Stimulated activated CD4-positive, alpha-beta T cell treated with anti-CD3 and anti-CD28 coated beads, Interleukin-12 subunit alpha, Interleukin-12 subunit beta, amount 100 ng/mL, for 4 hours (primary cell): ENCODE data around the gene LRBA.
"Not testable (repeated sequence)": the region's sequence is repeated elsewhere in the genome, so short reads cannot be mapped to it uniquely, and the experiment has no call there.

Experiments used
- DNase-seq: peaks from one replicate; pipeline ENCODE4 v3.0.0-alpha.2; 2020

The LRBA gene

DNA sequence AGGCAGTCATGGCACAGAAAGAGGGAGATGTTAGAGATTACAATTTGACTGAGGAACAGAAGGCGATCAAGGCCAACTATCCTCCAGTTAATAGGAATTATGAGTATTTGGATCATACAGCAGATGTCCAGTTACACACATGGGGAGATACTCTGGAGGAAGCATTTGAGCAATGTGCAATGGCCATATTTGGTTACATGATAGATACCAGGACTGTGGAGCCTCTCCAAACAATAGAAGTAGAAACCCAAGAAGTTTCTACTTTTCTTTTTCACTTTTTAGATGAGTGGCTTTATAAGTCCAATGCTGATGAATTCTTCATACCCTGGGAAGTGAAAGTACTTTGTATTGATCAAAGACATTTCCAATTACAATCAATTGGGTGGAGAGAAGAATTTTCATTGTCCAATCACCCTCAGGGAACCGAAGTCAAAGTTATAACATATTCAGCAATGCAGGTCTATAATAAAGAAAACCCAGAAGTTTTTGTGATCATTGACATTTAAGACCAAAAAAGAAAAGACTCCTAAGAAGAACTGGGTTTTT lies 294.0 kb downstream of the LRBA start:
- no peak for DNase-seq

DNA sequence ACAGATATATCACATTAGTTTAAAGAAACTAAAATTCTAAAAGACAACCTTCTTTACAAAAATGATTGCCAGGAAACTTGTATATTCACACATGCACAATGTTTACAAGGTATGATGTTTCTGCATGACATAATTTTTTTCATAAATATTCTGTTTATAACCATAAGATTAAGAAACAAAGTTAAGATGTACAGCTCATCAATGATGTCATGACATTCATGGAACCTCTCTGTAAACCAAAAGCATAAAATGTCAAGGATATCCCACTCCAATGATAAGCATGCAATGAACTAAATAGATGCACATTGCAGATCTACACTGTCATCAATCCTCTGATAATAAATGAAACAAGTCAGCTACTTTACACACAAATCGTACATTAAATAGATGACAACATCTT lies 297.1 kb downstream of the LRBA start:
- DNase-seq = no peak

DNA sequence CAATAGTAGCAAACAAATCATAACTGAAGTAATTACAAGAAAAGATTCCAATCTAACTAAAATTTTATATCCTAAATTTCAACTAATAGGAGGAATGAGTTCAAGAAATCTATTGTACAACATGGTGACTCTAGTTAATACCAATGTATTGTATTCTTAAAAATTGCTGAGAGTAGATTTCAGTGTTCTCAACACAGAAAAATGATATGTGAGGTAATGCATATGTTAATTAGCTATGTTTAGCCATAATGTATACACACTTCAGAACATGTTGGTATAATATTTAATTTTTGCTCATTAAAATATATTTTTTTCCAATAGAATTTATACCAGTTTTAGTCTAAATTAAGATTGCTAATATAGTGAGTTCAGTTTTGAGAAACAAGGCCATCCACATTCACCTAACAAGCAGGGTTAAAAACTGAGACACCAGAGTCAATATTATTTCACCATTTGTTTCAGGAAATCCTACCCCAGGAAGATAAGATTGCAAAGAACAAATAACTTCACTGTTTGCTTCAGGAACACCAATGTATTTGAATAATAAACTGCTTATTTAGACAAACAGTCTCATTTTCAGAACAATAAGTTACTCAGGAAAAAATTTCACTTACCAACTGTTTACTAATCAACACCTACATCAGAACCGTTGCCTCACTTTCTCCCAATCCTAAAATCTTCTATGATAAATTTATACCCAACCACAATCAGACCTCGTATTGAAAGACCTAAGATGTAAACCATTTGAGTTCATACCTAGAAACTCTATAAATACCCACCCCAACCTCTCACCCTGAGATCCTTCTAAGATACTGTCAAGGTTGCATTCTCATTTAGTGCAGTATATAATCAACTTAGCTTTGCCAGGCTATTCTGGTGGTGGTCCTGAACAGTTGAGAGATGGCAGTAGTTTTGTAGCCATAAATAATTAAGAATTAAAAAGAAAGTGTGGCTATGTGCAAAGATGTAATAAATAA lies 300.3 kb downstream of the LRBA start:
- DNase-seq = no peak

DNA sequence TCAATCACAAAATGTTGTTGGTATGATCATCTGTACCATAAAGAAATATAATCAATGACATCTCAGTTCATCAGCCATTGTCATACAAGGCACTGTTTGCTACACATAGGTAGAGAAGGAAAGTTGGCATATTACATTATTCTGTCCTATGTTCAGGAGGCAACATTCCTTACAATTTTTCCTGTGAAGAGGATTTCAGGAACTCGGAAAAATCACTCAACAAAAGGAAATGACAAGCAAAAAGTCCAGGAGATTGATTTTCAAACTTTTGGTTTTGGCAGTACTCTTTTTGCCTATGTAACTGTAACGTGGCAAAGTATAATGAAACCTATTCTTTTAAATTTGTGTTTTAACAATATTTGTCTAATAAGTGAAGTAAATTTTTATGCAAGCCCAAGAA lies 301.8 kb downstream of the LRBA start:
- no peak for DNase-seq

DNA sequence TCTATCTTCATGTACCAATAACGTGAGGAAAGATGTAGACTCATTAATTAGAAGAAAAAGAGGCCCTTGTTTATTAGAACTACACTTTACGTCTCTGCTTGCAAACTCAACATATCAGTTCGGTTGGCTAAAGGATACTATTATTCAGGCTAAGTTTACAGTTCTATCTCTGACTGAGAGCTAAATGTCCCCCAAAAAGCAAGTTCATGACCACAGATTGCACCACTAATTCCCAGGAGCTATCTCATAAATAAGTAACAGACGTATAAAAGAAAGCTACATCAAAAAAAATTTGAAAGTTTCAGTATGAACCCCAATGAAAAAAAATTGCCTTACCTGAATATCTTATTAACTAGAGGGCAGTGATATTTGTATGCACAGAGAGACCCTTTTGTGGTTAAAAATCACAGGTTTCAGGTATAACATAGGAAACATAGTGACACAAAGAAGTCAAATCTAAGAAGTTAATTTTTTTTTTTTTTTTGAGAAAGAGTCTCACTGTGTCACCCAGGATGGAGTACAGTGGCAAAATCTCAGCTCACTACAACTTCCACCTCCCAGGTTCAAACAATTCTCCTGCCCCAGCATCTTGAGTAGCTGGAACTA lies 304.2 kb downstream of the LRBA start:
- no peak for DNase-seq

DNA sequence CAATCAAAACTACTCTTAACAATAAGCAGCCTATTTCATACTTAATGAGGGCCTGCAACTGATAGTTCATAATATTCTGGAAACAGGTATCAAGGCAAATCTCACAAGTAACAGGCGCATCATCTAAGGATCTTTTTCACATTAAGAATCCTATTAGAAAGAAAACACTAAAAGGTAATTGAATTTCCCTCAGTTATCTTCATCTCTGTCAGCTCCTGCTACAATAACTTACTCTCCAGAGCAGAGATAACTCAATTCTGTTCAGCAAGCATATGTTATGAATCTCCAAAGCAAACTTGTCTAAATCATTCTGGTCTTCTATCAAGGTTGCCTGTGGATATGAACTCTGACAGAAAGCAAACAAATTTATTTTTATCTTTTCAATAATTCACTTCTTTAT lies 307.1 kb downstream of the LRBA start:
- DNase-seq = no peak

DNA sequence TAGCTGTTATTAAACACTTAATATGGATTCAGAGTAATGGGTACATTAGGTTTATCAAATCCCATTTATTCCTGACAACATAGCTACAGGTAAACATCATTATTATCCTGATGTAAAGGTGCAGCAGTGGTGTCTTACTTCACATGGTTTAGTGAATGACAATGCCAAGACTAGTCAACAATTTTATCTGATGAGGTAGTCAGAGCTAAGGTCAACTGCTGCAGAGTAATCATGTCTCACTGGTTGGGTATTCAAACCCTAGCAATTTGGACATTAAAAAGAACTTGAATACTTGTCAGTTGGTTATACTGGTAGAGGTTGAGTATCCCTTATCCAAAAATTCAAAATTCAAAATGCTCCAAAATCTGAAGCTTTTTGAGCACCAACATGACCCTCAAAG lies 315.5 kb downstream of the LRBA start:
- DNase-seq = no peak

DNA sequence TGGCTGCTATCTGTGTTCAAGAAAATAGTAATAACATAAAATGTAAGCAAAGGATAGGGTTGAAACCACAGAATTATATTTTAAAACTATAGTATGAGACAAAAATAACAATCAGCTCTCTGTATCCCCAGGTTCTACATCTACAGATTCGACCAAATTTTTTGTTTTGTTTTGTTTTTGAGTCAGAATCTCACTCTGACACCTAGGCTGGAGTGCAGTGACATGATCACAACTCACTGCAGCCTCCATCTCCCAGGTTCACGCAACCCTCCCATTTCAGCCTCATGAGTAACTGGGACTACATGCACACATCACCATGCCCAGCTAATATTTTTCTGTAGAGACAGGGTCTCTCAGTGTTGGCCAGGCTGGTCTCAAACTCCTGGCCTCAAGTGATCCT lies 319.9 kb downstream of the LRBA start:
- no peak for DNase-seq

DNA sequence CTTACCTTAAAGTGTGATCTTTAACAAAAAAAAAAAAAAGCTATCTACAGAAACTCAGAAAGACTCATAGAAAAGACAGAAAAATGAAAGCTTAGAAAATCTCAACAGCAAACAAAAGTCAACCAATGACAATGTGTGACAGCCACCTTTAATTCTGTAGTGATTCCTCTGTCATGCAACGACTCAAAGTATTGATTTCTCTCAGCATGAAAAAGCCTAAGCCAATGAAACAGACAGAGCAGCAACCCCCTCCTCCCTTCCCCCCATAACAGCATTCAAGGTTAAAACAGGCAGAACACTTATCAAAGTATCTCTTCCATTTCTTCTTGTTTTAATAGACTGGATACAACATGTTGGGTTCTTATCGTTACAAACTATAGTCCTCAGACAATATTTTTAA lies 320.6 kb downstream of the LRBA start:
- DNase-seq = no peak

DNA sequence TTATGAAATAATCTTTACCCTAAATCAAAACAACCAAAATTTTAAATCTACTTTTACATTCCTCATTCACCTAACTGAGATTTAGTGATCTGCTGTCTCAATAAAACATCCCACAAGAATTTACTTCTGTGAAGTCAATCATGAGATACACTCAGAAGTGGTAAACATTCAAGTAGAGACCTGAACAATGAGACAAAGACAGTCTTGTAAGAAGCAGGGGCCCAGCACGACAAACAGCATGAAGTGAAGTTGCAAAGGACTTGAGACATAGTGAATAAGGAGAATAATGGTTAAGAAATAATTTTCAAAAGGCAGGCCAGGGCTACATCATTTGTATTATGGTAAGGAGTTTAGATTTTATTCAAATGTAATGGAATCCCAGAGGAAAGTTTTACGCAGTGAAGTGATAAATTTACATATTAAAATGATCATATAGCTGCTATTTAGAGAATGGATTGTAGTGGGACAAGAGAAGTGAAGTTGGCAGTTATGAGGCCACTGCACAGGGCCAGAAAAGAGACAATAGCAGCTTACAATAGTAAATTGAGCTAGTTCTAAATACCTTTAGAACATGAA lies 331.2 kb downstream of the LRBA start:
- no peak for DNase-seq

DNA sequence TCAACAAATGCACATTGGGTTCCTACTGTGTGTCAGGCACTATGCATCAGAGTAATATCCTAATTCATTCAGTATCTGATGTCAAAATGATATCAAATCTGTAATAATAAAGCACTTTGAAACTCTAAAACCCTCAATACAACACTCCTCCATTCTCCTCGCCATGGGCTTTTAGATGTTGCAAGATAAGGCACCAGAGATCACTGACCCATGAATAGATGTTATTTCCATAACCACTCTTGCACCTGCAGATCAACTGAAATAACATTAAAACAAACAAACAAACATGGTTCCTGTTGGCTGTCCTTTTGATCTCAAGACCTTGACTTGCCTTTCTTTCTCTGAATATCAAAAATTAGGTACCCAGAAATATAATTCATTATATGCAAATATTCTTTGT lies 333.0 kb downstream of the LRBA start:
- DNase-seq = no peak

DNA sequence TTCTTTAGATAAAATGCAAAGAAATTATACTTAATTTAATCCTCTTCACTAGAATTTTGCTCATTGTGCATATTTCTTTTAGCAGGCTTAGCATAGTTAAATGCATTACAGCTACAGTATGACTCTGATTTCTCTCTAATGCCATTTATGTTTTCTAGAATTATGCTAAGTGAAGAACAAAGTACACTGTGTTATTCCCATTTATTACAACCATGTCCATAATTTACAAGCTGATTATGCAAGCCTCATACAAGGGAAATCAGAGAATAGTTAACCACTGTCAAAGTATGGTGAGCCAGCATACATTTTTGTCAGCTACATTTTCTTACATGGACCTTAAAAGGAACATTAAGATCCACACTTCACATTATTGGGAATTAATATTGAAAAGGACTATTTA lies 334.0 kb downstream of the LRBA start:
- no peak for DNase-seq

DNA sequence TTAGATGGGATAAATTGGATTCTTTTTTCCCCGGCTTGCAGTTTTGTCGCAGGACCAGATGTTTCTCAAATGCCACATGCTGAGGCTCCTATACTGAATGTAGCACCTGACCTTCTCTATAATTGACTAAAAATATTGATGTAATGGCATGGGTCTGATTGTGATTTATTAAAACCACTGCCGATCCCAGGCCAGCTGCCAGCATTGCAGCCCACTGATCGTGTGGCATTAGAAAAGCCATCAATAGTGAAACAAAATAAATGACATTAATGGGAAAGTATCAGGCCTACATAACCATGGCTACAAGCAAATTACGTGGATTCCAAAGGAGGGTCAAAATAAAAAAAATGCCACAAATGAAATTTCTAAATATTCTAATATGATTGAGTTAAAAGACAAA lies 334.4 kb downstream of the LRBA start:
- no peak for DNase-seq

DNA sequence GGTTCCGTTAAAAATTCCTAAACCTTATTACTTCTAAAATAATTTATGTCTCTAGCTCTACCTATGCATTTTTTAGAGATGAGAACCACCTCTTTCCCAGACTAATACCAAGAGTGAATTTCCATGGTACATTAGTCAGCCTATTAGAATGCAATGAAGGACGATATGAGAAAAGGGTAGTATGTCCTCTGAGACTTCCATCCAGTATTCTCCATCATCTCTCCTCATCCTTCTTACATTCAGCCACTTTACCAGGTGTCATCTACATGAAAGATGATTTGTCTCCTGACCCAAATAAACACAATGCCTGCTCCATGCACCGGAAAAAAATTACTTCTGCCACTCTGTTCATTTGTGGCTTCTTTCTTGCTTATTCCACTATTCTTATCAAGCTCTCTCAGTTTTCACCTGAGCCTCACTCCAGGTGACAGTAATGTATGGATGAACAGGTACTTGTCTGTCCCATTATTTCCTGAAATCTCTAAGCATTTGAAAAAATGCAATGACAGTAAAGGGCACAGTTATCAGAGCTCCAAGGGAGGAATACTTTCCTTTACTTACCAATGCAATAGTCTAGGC lies 335.2 kb downstream of the LRBA start:
- DNase-seq = no peak

DNA sequence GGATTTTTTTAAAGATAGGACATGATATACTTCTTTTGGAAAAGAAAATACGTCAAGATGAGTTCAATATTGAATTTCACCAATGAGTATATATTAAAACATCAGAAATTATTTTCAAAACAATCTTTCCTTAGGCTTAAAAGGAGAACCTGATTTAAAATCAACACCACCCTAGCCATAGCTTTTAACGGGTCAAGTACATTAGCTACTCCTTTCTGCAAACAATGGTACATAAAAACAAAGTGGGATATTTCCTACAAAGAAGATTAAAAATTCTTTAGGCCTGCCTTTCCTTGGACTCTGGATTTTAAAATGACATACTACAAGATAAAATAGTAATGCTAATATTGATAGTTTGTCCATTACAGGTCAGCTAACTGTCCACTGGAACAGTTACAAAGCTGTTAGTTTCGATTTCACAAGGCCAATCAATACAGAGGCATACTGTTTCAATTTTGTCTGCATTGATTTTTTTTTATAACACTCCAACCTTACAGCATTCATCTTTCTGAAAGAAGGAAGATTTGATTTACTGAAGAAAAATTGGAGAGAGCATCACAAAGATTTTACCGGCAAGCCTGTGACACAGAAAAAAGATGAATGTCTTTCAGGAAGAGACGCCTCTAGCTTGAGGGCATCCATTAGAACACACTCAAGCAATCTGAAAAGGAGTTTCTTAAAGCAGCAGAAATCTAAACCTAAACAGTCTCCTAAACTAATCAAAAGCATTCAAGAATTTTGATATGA lies 335.9 kb downstream of the LRBA start:
- no peak for DNase-seq

DNA sequence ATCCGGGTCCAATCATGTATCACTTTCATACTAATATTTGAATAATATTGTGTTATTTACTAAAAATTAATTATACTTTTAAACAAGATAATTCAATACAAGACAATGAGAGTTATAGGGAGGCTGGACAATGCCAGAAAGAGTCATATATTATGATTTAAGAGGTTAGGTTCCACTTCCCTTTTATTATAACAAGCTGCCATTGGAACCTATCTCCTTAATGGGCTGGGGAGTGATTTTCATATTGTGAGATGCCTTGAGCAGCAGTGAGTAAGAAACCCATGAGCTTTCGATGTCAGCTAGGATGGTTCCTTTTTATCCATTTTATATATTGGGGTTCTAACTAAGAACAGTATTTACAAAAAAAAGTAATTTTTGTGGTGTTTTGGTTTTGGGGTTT lies 341.3 kb downstream of the LRBA start:
- no peak for DNase-seq

DNA sequence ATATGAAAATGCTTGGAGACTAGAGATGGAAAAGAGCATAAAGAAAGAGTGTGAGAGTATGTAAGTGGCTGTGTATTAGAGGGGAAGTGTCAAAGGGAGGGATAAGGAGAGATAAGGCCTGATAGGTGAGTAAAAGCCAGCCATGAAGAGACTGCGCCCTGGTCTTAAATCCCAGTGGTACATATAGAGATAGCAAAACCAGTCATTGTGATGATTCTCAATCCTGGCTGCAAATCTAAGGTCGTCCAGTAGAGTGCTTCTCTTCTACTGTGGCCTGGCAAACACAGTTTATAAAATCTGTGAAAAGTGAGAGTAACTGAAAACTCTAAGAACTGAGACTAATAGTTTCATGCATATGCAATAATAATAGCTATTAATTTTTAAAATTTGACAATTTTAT lies 346.3 kb downstream of the LRBA start:
- DNase-seq = no peak

DNA sequence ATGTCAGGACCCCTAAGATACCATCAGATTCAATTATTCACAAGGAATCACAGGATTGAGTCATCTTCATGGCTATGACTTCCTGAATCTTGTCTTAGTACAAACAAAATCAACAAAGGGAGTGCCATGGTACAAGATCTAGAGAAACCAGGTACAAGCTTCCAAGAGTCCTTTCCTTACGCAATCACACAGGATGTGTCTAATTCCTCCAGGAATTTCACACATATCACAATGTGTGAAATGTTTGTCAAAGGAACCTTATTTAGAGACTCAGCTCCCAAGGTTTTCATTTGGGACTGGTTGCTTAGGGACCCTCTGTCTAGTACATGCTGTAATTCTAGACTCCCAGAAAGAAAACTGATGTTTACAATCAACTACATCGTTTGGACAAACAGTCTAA lies 350.1 kb downstream of the LRBA start:
- DNase-seq = no peak

DNA sequence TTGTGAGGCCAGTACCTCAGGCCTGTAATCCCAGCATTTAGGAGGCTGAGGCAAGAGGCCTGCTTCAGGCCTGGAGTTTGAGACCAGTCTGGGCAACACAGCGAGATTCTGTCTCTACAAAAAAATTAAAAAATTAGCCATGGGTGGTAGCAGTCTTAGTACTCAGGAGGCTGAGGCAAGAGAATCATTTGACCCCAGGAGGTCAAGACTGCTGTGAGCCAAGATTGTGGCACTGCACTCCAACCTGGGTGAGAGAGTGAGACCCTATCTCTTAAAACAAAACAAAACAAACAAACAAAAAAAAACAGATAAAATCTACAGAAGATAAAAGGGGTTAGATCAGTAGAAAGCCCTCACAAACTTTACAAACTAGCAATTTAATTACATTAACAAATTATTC lies 352.4 kb downstream of the LRBA start:
- no peak for DNase-seq

DNA sequence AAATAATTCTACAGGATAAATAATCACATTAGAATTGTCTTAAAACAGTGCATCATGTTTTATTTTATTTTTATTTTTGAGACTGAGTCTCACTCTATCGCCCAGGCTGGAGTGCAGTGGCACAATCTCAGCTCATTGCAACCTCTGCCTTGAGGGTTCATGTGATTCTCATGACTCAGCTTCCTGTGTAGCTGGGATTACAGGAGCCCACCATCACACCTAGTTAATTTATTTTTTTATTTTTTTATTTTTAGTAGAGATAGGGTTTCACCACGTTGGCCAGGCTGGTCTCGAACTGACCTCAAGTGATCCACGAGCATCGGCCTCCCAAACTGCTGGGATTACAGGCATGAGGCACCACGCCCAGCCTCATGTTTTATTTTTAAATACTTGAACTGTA lies 353.5 kb downstream of the LRBA start:
- not testable (repeated sequence) for DNase-seq

DNA sequence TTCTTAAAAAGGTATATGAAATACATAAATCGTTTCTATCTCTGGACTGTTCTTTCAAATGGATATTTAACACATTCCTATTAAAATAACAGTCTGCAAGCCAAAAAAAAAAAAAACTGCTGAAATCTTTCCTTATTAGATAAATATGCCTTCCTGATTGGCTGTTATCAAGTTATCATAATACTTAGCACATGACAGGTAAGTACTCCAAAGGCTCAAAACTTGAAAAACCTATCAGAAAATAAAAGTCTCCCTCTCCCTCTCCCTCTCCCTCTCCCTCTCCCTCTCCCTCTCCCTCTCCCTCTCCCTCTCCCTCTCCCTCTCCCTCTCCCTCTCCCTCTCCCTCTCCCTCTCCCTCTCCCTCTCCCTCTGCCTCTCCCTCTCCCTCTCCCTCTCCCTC lies 356.8 kb downstream of the LRBA start:
- DNase-seq = not testable (repeated sequence)

DNA sequence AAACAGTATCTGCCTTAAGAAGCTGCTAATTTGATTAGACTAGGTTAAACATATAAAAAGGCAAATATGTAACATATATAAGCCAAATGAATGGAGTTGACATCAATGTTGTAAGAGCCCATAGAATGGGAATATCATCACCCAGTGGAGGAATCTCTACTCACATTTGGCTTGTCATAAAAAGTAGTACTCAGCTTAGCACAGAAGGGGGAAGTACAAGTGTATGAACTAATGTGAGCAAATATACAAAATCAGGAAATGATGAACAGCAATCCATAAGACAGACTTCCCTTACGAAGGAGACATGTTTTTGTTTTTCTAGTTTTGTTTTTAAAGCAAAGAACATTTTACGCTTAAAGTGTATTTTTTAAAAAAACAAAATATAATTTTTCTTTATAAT lies 358.2 kb downstream of the LRBA start:
- DNase-seq = no peak

DNA sequence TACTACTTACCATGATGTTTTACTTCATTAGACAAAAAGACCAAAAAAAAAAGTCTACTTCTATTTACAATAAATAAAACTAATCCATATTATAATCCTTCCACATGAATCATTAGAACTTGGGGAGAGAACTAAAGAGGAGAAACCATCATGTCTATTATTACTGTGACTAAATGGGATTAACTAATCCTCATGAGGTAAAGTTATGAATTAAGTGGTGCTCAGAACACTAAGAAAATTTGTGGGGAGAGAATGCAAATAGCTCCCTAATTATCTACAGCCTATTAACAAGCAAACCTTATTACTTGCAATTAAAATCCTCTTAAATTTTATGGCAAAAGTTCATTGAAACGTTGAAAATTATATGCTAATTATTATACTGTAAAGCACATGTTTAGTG lies 364.3 kb downstream of the LRBA start:
- DNase-seq = no peak
